HepG2 (cell line): ENCODE measurements around the gene CHDH. TPM values are rescaled to one million over a fixed set of nuclear protein-coding genes. Genes with fewer than 3 reads are reported as not detected.

Experiments used
- GPN1 ChIP-seq: sonication (generic); formaldehyde crosslinking; IDR thresholded peaks from 2 replicates; pipeline ENCODE4 v1.5.1; 2020; ENCODE audit warnings: missing genetic modification reagents, borderline replicate concordance
- HDAC2 ChIP-seq: sonication (generic); formaldehyde crosslinking; IDR thresholded peaks from 2 replicates; pipeline ENCODE4 v1.4.0; 2020; ENCODE audit warnings: missing genetic modification reagents
- HOXA3 ChIP-seq: sonication (generic); formaldehyde crosslinking; IDR thresholded peaks from 2 replicates; pipeline ENCODE4 v1.5.0; 2020; ENCODE audit warnings: missing genetic modification reagents
- KDM1A ChIP-seq: IDR thresholded peaks from 2 replicates; pipeline ENCODE4 v1.6.1; 2016; ENCODE audit warnings: missing compliant biosample characterization
- KDM2A ChIP-seq: sonication (generic); formaldehyde crosslinking; IDR thresholded peaks from 2 replicates; pipeline ENCODE4 v1.4.0; 2020; ENCODE audit warnings: low read depth, missing genetic modification reagents, borderline replicate concordance
- SMAD1 ChIP-seq: sonication (generic); formaldehyde crosslinking; IDR thresholded peaks from 2 replicates; pipeline ENCODE4 v1.4.0; 2020; ENCODE audit warnings: missing genetic modification reagents, low read depth, mild to moderate bottlenecking, borderline replicate concordance
- YEATS2 ChIP-seq: sonication (generic); formaldehyde crosslinking; IDR thresholded peaks from 2 replicates; pipeline ENCODE4 v1.4.0; 2020; ENCODE audit warnings: missing genetic modification reagents, borderline replicate concordance
- ZNF367 ChIP-seq: sonication (generic); formaldehyde crosslinking; IDR thresholded peaks from 2 replicates; pipeline ENCODE4 v1.4.0; 2020; ENCODE audit warnings: missing genetic modification reagents, borderline replicate concordance
- ZNF660 ChIP-seq: sonication (generic); formaldehyde crosslinking; IDR thresholded peaks from 2 replicates; pipeline ENCODE4 v1.5.1; 2020; ENCODE audit warnings: mild to moderate bottlenecking, low read depth, missing genetic modification reagents, borderline replicate concordance
- ZNF709 ChIP-seq: sonication (generic); formaldehyde crosslinking; IDR thresholded peaks from 2 replicates; pipeline ENCODE4 v1.5.0; 2020; ENCODE audit warnings: mild to moderate bottlenecking, missing genetic modification reagents
- ZNF766 ChIP-seq: sonication (generic); formaldehyde crosslinking; IDR thresholded peaks from 2 replicates; pipeline ENCODE4 v1.5.0; 2020; ENCODE audit warnings: missing genetic modification reagents, borderline replicate concordance
- ZNF841 ChIP-seq: sonication (generic); formaldehyde crosslinking; IDR thresholded peaks from 2 replicates; pipeline ENCODE4 v1.8.1; 2023; ENCODE audit warnings: missing genetic modification reagents, borderline replicate concordance
- polyA plus RNA-seq, 8 experiments: library from polyadenylated mRNA; depleted of rRNA in 3 of 8; stranded (reverse) in 7 of 8; unstranded in 1 of 8; fragments of >200 nt; fragmentation: Illumina TruSeq in 4 of 8; extraction: Trizol in 4 of 8; gene quantifications; 2 replicates each; pipeline versions ENCODE4 v1.2.1 to v1.2.3, GENCODE V29; 2011 to 2016; ENCODE audit warnings: low read depth in 4 of 8, missing spikeins in 1 of 8, mixed read lengths in 1 of 8; ENCODE audit not compliant: insufficient read depth in 1 of 8
- total RNA-seq, 5 experiments: library from RNA; depleted of rRNA; stranded (reverse); fragments of >200 nt; fragmentation: Illumina TruSeq; extraction: Trizol; gene quantifications; 2 replicates each; pipeline ENCODE4 v1.2.3, GENCODE V29; 2016; ENCODE audit warnings: low read depth in 1 of 5
- TF ChIP-seq, protein P1 (sequence below): sonication (generic); formaldehyde crosslinking; IDR thresholded peaks from 2 replicates; pipeline ENCODE4 v1.4.0; 2020; ENCODE audit warnings: missing genetic modification reagents, borderline replicate concordance
- TF ChIP-seq, protein P2 (sequence below): sonication (generic); formaldehyde crosslinking; conservative IDR thresholded peaks from 2 replicates; pipeline ENCODE4 v1.4.0; 2020; ENCODE audit warnings: missing genetic modification reagents
- TF ChIP-seq, protein P3 (sequence below): sonication (generic); formaldehyde crosslinking; IDR thresholded peaks from 2 replicates; pipeline ENCODE4 v1.5.1; 2020; ENCODE audit warnings: missing genetic modification reagents, mild to moderate bottlenecking, borderline replicate concordance
- TF ChIP-seq, protein P4 (sequence below): sonication (generic); formaldehyde crosslinking; IDR thresholded peaks from 2 replicates; pipeline ENCODE4 v1.5.0; 2020; ENCODE audit warnings: mild to moderate bottlenecking, missing genetic modification reagents
- TF ChIP-seq, protein P5 (sequence below): sonication (generic); formaldehyde crosslinking; IDR thresholded peaks from 2 replicates; pipeline ENCODE4 v1.5.0; 2020; ENCODE audit warnings: missing genetic modification reagents

CHDH gene
- total and polyA plus RNA-seq, 2 of the 13 experiments (the other 11 are each of a cell fraction or from before 2014, with no cell fraction given) = 28.1 to 48.9 TPM

DNA sequence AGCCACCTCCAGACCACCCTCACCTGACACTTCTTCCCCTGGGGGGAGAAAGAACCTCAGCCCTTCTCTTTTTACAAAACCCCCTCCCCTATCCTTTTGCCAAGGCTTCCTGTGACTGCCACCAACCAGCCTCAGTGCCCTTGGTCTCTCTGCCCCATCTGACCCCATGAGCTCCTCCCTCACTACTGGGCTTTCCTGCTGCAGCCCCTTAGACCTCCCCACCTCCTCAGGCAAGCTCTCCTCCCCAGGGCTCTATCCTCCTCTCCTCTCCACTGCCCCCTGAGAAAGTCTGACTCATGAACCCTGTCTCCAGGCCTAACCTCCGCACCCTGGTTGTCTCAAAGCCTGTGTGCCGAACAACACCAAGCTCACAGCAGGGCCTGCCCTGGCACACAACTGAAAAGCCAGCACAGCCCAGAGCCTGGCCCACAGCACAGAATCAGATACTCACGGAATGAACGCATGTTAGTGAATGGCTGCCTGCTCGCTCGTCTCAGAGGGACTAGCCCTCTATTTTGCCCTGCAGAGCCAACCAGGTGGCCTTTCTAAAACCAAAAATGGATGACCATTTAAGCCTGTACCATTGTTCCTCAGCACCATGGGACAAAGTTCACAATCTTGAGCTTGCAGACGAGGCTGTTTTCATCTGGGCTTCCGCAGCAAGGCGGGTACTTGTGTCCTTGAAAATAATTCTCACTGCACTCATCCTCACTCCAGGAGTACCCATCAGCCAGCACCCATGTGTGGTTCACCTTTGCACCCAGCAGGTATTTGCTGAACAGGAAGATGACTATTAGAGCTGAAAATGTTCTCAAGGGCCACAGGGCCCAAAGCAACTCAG is 1.7 kb downstream of the CHDH start (continued):
- TF ChIP-seq ZNF766 (no peak; the same call in 1 of the 2 replicates), SMAD1 (CRISPR knock-in tag) (peak; percentile 44; the same call in 1 of the 2 replicates), KDM2A (CRISPR knock-in tag) (no peak), YEATS2 (no peak; the same call in 1 of the 2 replicates), ZNF660 (no peak), KDM1A (CRISPR knock-in tag) (no peak), ZNF841 (CRISPR knock-in tag) (no peak), ZNF367 (CRISPR knock-in tag) (no peak; the same call in 1 of the 2 replicates), HDAC2 (CRISPR knock-in tag) (peak; percentile 55; the same call in 1 of the 2 replicates), GPN1 (CRISPR knock-in tag) (no peak), HOXA3 (CRISPR knock-in tag) (peak; percentile 65), ZNF709 (CRISPR knock-in tag) (no peak)
- TF ChIP-seq, protein P1, sequence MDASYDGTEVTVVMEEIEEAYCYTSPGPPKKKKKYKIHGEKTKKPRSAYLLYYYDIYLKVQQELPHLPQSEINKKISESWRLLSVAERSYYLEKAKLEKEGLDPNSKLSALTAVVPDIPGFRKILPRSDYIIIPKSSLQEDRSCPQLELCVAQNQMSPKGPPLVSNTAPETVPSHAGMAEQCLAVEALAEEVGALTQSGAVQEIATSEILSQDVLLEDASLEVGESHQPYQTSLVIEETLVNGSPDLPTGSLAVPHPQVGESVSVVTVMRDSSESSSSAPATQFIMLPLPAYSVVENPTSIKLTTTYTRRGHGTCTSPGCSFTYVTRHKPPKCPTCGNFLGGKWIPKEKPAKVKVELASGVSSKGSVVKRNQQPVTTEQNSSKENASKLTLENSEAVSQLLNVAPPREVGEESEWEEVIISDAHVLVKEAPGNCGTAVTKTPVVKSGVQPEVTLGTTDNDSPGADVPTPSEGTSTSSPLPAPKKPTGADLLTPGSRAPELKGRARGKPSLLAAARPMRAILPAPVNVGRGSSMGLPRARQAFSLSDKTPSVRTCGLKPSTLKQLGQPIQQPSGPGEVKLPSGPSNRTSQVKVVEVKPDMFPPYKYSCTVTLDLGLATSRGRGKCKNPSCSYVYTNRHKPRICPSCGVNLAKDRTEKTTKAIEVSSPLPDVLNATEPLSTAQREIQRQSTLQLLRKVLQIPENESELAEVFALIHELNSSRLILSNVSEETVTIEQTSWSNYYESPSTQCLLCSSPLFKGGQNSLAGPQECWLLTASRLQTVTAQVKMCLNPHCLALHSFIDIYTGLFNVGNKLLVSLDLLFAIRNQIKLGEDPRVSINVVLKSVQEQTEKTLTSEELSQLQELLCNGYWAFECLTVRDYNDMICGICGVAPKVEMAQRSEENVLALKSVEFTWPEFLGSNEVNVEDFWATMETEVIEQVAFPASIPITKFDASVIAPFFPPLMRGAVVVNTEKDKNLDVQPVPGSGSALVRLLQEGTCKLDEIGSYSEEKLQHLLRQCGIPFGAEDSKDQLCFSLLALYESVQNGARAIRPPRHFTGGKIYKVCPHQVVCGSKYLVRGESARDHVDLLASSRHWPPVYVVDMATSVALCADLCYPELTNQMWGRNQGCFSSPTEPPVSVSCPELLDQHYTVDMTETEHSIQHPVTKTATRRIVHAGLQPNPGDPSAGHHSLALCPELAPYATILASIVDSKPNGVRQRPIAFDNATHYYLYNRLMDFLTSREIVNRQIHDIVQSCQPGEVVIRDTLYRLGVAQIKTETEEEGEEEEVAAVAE (CRISPR knock-in tag) = peak; percentile 18; the same call in 1 of the 2 replicates
- TF ChIP-seq, protein P2, sequence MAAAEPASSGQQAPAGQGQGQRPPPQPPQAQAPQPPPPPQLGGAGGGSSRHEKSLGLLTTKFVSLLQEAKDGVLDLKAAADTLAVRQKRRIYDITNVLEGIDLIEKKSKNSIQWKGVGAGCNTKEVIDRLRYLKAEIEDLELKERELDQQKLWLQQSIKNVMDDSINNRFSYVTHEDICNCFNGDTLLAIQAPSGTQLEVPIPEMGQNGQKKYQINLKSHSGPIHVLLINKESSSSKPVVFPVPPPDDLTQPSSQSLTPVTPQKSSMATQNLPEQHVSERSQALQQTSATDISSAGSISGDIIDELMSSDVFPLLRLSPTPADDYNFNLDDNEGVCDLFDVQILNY = no peak
- TF ChIP-seq, protein P3, sequence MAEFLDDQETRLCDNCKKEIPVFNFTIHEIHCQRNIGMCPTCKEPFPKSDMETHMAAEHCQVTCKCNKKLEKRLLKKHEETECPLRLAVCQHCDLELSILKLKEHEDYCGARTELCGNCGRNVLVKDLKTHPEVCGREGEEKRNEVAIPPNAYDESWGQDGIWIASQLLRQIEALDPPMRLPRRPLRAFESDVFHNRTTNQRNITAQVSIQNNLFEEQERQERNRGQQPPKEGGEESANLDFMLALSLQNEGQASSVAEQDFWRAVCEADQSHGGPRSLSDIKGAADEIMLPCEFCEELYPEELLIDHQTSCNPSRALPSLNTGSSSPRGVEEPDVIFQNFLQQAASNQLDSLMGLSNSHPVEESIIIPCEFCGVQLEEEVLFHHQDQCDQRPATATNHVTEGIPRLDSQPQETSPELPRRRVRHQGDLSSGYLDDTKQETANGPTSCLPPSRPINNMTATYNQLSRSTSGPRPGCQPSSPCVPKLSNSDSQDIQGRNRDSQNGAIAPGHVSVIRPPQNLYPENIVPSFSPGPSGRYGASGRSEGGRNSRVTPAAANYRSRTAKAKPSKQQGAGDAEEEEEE (CRISPR knock-in tag) = no peak
- TF ChIP-seq, protein P4, sequence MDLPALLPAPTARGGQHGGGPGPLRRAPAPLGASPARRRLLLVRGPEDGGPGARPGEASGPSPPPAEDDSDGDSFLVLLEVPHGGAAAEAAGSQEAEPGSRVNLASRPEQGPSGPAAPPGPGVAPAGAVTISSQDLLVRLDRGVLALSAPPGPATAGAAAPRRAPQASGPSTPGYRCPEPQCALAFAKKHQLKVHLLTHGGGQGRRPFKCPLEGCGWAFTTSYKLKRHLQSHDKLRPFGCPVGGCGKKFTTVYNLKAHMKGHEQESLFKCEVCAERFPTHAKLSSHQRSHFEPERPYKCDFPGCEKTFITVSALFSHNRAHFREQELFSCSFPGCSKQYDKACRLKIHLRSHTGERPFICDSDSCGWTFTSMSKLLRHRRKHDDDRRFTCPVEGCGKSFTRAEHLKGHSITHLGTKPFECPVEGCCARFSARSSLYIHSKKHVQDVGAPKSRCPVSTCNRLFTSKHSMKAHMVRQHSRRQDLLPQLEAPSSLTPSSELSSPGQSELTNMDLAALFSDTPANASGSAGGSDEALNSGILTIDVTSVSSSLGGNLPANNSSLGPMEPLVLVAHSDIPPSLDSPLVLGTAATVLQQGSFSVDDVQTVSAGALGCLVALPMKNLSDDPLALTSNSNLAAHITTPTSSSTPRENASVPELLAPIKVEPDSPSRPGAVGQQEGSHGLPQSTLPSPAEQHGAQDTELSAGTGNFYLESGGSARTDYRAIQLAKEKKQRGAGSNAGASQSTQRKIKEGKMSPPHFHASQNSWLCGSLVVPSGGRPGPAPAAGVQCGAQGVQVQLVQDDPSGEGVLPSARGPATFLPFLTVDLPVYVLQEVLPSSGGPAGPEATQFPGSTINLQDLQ (CRISPR knock-in tag) = no peak; the same call in 1 of the 2 replicates
- TF ChIP-seq, protein P5, sequence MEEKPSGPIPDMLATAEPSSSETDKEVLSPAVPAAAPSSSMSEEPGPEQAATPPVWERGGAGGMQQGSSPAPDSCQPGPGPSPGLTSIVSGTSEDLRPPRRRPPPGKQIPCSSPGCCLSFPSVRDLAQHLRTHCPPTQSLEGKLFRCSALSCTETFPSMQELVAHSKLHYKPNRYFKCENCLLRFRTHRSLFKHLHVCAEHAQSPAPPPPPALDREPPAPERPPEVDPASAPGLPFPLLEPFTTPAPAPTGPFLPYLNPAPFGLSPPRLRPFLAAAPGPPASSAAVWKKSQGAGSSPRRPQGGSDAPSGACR (CRISPR knock-in tag) = no peak; the same call in 1 of the 2 replicates
